H54 (cell line): Measurements from ENCODE around the gene PPEF1.

Experiments
- DNase-seq: peaks from one replicate; pipeline ENCODE4 v3.0.0; 2011; ENCODE audit warnings: low spot score, mixed read lengths; ENCODE audit not compliant: insufficient read length
- FAIRE-seq: peaks from 3 replicates; lab custom pipeline; 2011; peaks lifted over from hg19 to GRCh38; lab: Jason Lieb, UNC
- POLR2A ChIP-seq: IDR thresholded peaks from 2 replicates; pipeline ENCODE4 v1.6.1; 2011; ENCODE audit warnings: low read depth, mild to moderate bottlenecking, low read length

The PPEF1 gene

GRCh38 chrX:18873836-18874235 lies 166.4 kb downstream of the PPEF1 start:
- DNase-seq (no peak), FAIRE-seq (no peak)
- TF ChIP-seq POLR2A, result no peak

GRCh38 chrX:18874560-18875255 lies 167.3 kb downstream of the PPEF1 start:
- DNase-seq (no peak), FAIRE-seq (no peak)
- TF ChIP-seq POLR2A, result no peak

- FAIRE-seq (no peak), DNase-seq (no peak)
- no peak for TF ChIP-seq POLR2A
Measured at GRCh38 chrX:18875256-18875878, 167.9 kb downstream of the PPEF1 start.

- FAIRE-seq (no peak), DNase-seq (no peak)
- no peak for TF ChIP-seq POLR2A
Measured at GRCh38 chrX:18877469-18877868, 170.0 kb downstream of the PPEF1 start.
